Testis (tissue), 3 donors: ENCODE data around the gene PTPRA. TPM values are rescaled to one million over a fixed set of nuclear protein-coding genes. Genes with fewer than 3 reads are reported as not detected.
"Not testable (repeated sequence)": the region's sequence is repeated elsewhere in the genome, so short reads cannot be mapped to it uniquely, and the experiment has no call there.

Experiments
- DNase-seq: peaks from one replicate; pipeline ENCODE4 v3.0.0-alpha.2; 2019
- H3K27ac ChIP-seq, 2 donors: fragments of 200-600 bp; sonication (generic); one replicate each; pipeline ENCODE4 v1.5.1; 2019
- H3K27me3 ChIP-seq: fragments of 200-600 bp; sonication (generic); one replicate; pipeline ENCODE4 v1.5.1; 2019
- H3K36me3 ChIP-seq: fragments of 200-600 bp; sonication (generic); one replicate; pipeline ENCODE4 v1.5.1; 2017; ENCODE audit warnings: low read depth; ENCODE audit errors: missing control alignments
- H3K4me1 ChIP-seq: fragments of 200-600 bp; sonication (generic); one replicate; pipeline ENCODE4 v1.5.1; 2019
- H3K4me3 ChIP-seq, 2 donors: fragments of 200-600 bp; sonication (generic); one replicate each; pipeline ENCODE4 v1.5.1; 2017 to 2019
- H3K9me3 ChIP-seq: fragments of 200-600 bp; sonication (generic); one replicate; pipeline ENCODE4 v1.5.1; 2017
- CTCF ChIP-seq, 3 experiments: fragments of 450-650 bp in 2 of 3; fragments of 200-600 bp in 1 of 3; sonication (generic) in 1 of 3; IDR thresholded peaks; one replicate each; pipeline ENCODE4 v1.5.1; 2016 to 2019; ENCODE audit warnings: antibody characterized with exemption in 3 of 3, mild to moderate bottlenecking in 2 of 3, moderate library complexity in 1 of 3
- POLR2A ChIP-seq: fragments of 450-650 bp; IDR thresholded peaks from one replicate; pipeline ENCODE4 v1.6.1; 2017; ENCODE audit warnings: antibody characterized with exemption, mild to moderate bottlenecking, moderate library complexity
- WGBS, 2 donors: methylation state at CpG; one replicate each; pipeline ENCODE4 v1.1.5; 2018; 5-methylcytosine and 5-hydroxymethylcytosine counted together
- intact Hi-C: fragments of 100-400 bp; cut with DNase I; formaldehyde crosslinking; loops from one replicate; pipeline ENCODE4 v1.15.1; 2023; ENCODE audit warnings: low total_unique reads
- polyA plus RNA-seq: library from polyadenylated mRNA; stranded (reverse); fragments of 350-450 nt; fragmentation: Illumina TruSeq; extraction: RNeasy Lipid Tissue Mini Kit (QIAGEN cat#74804); gene quantifications from one replicate; pipeline ENCODE4 v1.2.3, GENCODE V29; 2014; ENCODE audit warnings: low read depth, low replicate concordance; ENCODE audit not compliant: insufficient read depth
- total RNA-seq, 2 donors: library from RNA; depleted of rRNA; stranded (reverse); fragments of >200 nt; gene quantifications; one replicate each; pipeline ENCODE4 v1.2.3, GENCODE V29; 2016

The PTPRA gene
- total and polyA plus RNA-seq, 3 donors from 2014 or later, result 52.0 to 83.8 (median 68.9) TPM

GRCh38 chr20:3021327-3021726 is 148.0 kb downstream of the PTPRA start:
- Histone ChIP-seq H3K36me3 (no peaks in the 10 kb centered on the region), H3K4me1 (peaks cover 12% of the 10 kb centered on the region), H3K27ac (no peak overlapping the region), H3K27me3 (no peaks in the 10 kb centered on the region), H3K9me3 (no peaks in the 10 kb centered on the region), H3K4me3 (no peak overlapping the region)
- no peak for DNase-seq
- intact Hi-C loops, result no loop called here
- TF ChIP-seq POLR2A (no peak), CTCF (IDR thresholded peaks at IDR 0.05) (no peak)
- WGBS, 2 donors, result 90 to 98% methylated on average over 4 of the region's 4 CpGs

GRCh38 chr20:3021777-3022176 is 148.5 kb downstream of the PTPRA start:
- H3K36me3 ChIP-seq, result no peaks in the 10 kb centered on the region
- no peaks in the 10 kb centered on the region for H3K27me3 ChIP-seq
- H3K9me3 ChIP-seq, result no peaks in the 10 kb centered on the region
- intact Hi-C loops, result no loop called here
- TF ChIP-seq CTCF (IDR thresholded peaks at IDR 0.05) (no peak), POLR2A (no peak)
- H3K4me1 ChIP-seq, result peaks cover 12% of the 10 kb centered on the region
- 91 to 94% methylated on average over 4 to 5 of the region's 5 CpGs for WGBS, 2 donors
- no peak overlapping the region for H3K27ac ChIP-seq
- no peak for DNase-seq
- no peak overlapping the region for H3K4me3 ChIP-seq

GRCh38 chr20:3022559-3023490 is 149.5 kb downstream of the PTPRA start:
- intact Hi-C loops, DNase-seq, H3K36me3 ChIP-seq, H3K27me3 ChIP-seq, H3K9me3 ChIP-seq, H3K4me3 ChIP-seq: not testable (repeated sequence)
- Histone ChIP-seq H3K4me1 (peaks cover 12% of the 10 kb centered on the region), H3K27ac (peak overlapping the region in 1 of 2 donors; percentile 24)
- WGBS, 2 donors, result 51 to 60% methylated on average over 16 to 20 of the region's 20 CpGs

- Histone ChIP-seq H3K4me1 (peaks cover 2% of the 10 kb centered on the region), H3K27ac (no peak overlapping the region), H3K9me3 (no peaks in the 10 kb centered on the region), H3K4me3 (no peak overlapping the region), H3K27me3 (no peaks in the 10 kb centered on the region), H3K36me3 (no peaks in the 10 kb centered on the region)
- WGBS, 2 donors, result 84% methylated on average over 2 of the region's 2 CpGs
- TF ChIP-seq POLR2A (no peak), CTCF (IDR thresholded peaks at IDR 0.05) (no peak)
- no peak for DNase-seq
- intact Hi-C loops, result no loop called here
Observed at GRCh38 chr20:3027987-3028386, 154.7 kb downstream of the PTPRA start.

- 92 to 97% methylated on average over 3 of the region's 3 CpGs for WGBS, 2 donors
- H3K9me3 ChIP-seq, result no peaks in the 10 kb centered on the region
- DNase-seq, result no peak
- no peaks in the 10 kb centered on the region for H3K36me3 ChIP-seq
- no peaks in the 10 kb centered on the region for H3K4me1 ChIP-seq
- intact Hi-C loops, result no loop called here
- H3K27me3 ChIP-seq, result no peaks in the 10 kb centered on the region
- no peak overlapping the region for H3K4me3 ChIP-seq
- H3K27ac ChIP-seq, result no peak overlapping the region
- no peak for TF ChIP-seq CTCF (IDR thresholded peaks at IDR 0.05)
- TF ChIP-seq POLR2A, result no peak
Observed at GRCh38 chr20:3031524-3032147, 158.4 kb downstream of the PTPRA start.
